ENCODE data around the gene CDIPT. TPM values are rescaled to one million over a fixed set of nuclear protein-coding genes. Genes with fewer than 3 reads are reported as not detected.
"Not testable (repeated sequence)": the region's sequence is repeated elsewhere in the genome, so short reads cannot be mapped to it uniquely, and the experiment has no call there.

Gene CDIPT
- total RNA-seq, 4 donors from 2014 or later, result 39.6 to 122 (median 91.2) TPM

- TF ChIP-seq, protein P1, sequence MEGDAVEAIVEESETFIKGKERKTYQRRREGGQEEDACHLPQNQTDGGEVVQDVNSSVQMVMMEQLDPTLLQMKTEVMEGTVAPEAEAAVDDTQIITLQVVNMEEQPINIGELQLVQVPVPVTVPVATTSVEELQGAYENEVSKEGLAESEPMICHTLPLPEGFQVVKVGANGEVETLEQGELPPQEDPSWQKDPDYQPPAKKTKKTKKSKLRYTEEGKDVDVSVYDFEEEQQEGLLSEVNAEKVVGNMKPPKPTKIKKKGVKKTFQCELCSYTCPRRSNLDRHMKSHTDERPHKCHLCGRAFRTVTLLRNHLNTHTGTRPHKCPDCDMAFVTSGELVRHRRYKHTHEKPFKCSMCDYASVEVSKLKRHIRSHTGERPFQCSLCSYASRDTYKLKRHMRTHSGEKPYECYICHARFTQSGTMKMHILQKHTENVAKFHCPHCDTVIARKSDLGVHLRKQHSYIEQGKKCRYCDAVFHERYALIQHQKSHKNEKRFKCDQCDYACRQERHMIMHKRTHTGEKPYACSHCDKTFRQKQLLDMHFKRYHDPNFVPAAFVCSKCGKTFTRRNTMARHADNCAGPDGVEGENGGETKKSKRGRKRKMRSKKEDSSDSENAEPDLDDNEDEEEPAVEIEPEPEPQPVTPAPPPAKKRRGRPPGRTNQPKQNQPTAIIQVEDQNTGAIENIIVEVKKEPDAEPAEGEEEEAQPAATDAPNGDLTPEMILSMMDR (IDR thresholded peaks at IDR 0.05), result no peak
- TF ChIP-seq POLR2A (IDR thresholded peaks at IDR 0.05), result no peak
- Histone ChIP-seq H3K4me3 (no peak overlapping the region), H3K9me3 (no peaks in the 10 kb centered on the region), H3K4me1 (peaks cover 0 to 15% (median 0%) of the 10 kb centered on the region in 4 donors), H3K27me3 (no peaks in the 10 kb centered on the region), H3K36me3 (no peaks in the 10 kb centered on the region), H3K27ac (peak overlapping the region in 2 of 4 donors; percentile 63 to 83)
- DNase-seq, result no peak
Measured at GRCh38 chr16:29891525-29892457, 28.8 kb upstream of the CDIPT start.

DNA sequence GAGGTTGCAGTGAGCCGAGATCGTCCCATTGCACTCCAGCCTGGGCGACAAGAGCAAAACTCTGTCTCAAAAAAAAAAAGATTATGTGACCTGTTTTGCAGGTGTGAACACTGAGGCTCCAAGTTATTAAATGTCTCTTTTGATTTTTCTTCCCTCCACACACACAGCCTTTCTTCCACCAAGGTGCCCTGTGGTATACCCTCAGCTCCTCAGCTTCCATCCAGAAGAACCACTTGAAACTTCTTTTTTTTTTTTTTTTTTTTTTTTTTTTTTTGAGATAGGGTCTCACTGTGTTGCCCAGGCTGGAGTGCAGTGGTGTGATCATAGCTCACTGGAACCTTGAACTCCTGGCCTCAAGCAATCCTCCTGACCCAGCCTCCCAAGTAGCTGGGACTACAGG lies 26.3 kb upstream of the CDIPT start:
- not testable (repeated sequence) for H3K9me3 ChIP-seq, DNase-seq, H3K27me3 ChIP-seq, H3K27ac ChIP-seq, H3K4me3 ChIP-seq, H3K36me3 ChIP-seq
- H3K4me1 ChIP-seq, result peaks cover 0 to 15% (median 0%) of the 10 kb centered on the region in 4 donors

DNA sequence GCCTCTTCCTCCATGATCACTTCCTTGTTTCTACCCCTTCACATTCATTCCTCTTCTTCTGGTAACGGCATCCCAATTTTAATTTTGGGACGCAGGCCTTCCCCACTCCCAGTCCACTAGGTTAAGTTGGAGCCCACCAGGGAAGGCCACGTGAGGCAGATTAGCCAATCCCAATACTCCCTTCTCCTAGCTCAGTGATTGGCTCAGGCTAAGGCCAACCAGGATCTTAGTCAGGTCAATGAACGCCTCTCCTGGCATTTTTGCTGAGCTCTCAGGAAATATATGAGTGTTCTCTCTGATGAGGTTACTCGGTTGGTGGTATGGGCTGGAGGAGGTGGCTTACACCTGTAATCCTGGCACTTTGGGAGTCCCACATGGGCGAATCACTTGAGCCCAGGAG lies 21.0 kb upstream of the CDIPT start:
- H3K27me3 ChIP-seq, result no peaks in the 10 kb centered on the region
- H3K36me3 ChIP-seq, result no peaks in the 10 kb centered on the region
- H3K9me3 ChIP-seq, result no peaks in the 10 kb centered on the region

DNA sequence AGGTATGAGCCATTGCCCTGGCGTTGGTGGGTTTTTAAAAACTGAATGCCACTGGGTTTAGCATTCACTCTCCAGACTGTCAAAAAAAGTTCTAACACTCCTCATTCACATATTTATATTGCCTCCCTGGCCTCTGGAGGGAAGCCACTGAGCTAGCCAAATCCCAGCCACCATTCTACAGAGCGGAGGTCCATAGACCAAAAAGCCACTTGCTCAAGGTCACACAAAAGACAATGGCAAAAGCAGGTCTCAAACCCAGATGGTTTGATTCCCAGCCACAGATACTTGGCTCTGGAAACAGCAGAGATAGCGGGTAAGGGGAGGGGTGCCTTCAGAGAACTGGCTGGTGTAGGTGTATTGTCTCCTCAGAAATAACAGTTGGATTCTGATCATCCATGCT lies 18.0 kb upstream of the CDIPT start:
- Histone ChIP-seq H3K4me1 (peaks cover 0 to 5% (median 2%) of the 10 kb centered on the region in 4 donors), H3K27ac (no peak overlapping the region), H3K9me3 (no peaks in the 10 kb centered on the region), H3K4me3 (no peak overlapping the region), H3K36me3 (no peaks in the 10 kb centered on the region), H3K27me3 (peaks cover 0 to 9% of the 10 kb centered on the region in 2 donors)
- TF ChIP-seq, protein P1 (IDR thresholded peaks at IDR 0.05), result no peak
- TF ChIP-seq POLR2A (IDR thresholded peaks at IDR 0.05), result no peak
- DNase-seq, result no peak

More for the DNA sequence above, 21.0 kb upstream of the CDIPT start:
- no peak overlapping the region for H3K4me3 ChIP-seq
- no peak for DNase-seq
- H3K4me1 ChIP-seq, result no peaks in the 10 kb centered on the region
- TF ChIP-seq, protein P1 (IDR thresholded peaks at IDR 0.05), result no peak
- TF ChIP-seq POLR2A (IDR thresholded peaks at IDR 0.05), result no peak
- H3K27ac ChIP-seq, result no peak overlapping the region

DNA sequence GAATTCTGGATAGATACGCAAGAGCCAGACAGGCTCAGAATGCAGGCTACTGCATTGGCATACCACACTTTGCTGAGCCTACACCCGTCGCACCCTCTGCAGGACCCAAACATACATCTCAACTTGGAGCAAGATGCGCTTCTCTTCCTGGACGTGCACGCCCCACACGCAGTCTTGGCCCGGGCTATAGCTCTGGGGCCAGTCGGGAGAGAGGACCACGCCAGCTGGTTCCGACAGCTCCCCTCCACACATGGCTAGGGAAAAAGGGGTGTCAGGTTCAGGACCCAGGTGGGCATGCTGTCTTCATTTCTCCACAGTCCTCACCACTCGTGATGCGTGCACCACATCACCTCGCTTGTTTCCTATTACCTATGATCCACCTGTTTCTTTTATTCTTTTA lies 15.1 kb upstream of the CDIPT start:
- Histone ChIP-seq H3K4me3 (no peak overlapping the region), H3K27me3 (peaks cover 0 to 9% of the 10 kb centered on the region in 2 donors), H3K4me1 (peaks cover 0 to 5% (median 2%) of the 10 kb centered on the region in 4 donors), H3K27ac (no peak overlapping the region), H3K9me3 (no peaks in the 10 kb centered on the region), H3K36me3 (no peaks in the 10 kb centered on the region)
- DNase-seq, result no peak
- TF ChIP-seq POLR2A (IDR thresholded peaks at IDR 0.05), result no peak
- TF ChIP-seq, protein P1 (IDR thresholded peaks at IDR 0.05), result no peak

DNA sequence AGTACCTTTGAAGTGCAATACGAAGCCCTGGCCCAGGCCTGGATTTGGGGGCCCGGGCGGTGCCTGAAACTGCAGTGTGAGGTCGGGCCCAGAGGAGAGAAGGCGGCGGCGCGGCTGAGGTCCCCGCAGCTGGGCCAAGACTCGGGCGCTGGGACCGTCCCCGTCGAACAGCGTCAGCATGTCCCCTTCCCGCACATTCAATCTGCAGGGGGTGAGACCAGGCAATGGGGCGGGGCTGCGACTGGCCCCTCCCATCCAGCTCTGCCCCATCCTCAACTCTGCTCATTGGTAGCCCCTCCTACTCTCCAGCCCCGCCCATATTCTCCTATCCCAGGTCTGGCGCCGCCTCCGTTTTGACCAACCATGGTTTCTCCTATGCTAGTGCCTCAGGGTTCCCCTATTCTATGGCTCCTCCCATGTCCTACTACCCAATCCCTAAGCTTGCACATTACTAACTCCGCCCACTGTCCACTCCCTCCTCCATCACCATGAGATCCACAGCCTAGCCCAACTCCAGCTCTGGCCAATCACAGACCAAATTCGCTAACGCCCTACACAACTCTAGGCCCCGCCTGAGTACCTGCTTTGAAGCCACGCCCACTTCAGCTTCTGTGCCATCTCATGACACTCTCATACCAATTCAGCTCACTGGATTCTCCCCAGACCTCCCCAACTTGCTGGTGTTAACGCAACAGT lies 14.4 kb upstream of the CDIPT start:
- Histone ChIP-seq H3K9me3 (no peaks in the 10 kb centered on the region), H3K27me3 (peaks cover 0 to 9% of the 10 kb centered on the region in 2 donors), H3K27ac (no peak overlapping the region), H3K4me1 (peaks cover 0 to 5% (median 2%) of the 10 kb centered on the region in 4 donors), H3K36me3 (no peaks in the 10 kb centered on the region), H3K4me3 (no peak overlapping the region)
- no peak for DNase-seq
- TF ChIP-seq POLR2A (IDR thresholded peaks at IDR 0.05), result no peak
- TF ChIP-seq, protein P1 (IDR thresholded peaks at IDR 0.05), result no peak

All from Peyer's patch (tissue), 4 donors.